ENCODE results near the gene PLPPR3. TPM values are rescaled to one million over a fixed set of nuclear protein-coding genes. Genes with fewer than 3 reads are reported as not detected.

The PLPPR3 gene
- total and polyA plus RNA-seq, 9 of the 15 experiments (the other 6 are each of a cell fraction or from before 2014, with no cell fraction given) = 0.01 to 48.2 (median 8.6) TPM

- TF ChIP-seq MLX (CRISPR knock-in tag; conservative IDR thresholded peaks at IDR 0.05) (no peak), HCFC1 (IDR thresholded peaks at IDR 0.05; ENCODE audit: low read depth, low read length) (no peak), ZNF146 (CRISPR knock-in tag; IDR thresholded peaks at IDR 0.05; ENCODE audit: unreplicated experiment) (no peak), ZNF589 (CRISPR knock-in tag; IDR thresholded peaks at IDR 0.05; ENCODE audit: low read depth) (no peak), SRSF7 (optimal IDR thresholded peaks at IDR 0.05; ENCODE audit: low read depth, low read length) (no peak), U2AF2 (optimal IDR thresholded peaks at IDR 0.05; ENCODE audit: low read depth, low read length) (no peak), ZNF23 (CRISPR knock-in tag; IDR thresholded peaks at IDR 0.05) (no peak), HINFP (tag; conservative IDR thresholded peaks at IDR 0.05; ENCODE audit: low read depth) (no peak), ELK3 (CRISPR knock-in tag; IDR thresholded peaks at IDR 0.05) (no peak), GTF2B (IDR thresholded peaks at IDR 0.05; ENCODE audit: extremely low read depth, insufficient read length) (no peak), FOXJ2 (tag; IDR thresholded peaks at IDR 0.05) (no peak), EZH2 (IDR thresholded peaks at IDR 0.05; ENCODE audit: borderline replicate concordance, low read depth, low read length) (no peak), HSF4 (CRISPR knock-in tag; IDR thresholded peaks at IDR 0.05; ENCODE audit: borderline replicate concordance) (no peak), L3MBTL2 (IDR thresholded peaks at IDR 0.05) (peak; percentile 97), SMARCC2 (IDR thresholded peaks at IDR 0.05; ENCODE audit: low read depth) (no peak), OTX1 (CRISPR knock-in tag; IDR thresholded peaks at IDR 0.05) (no peak), MLLT1 (IDR thresholded peaks at IDR 0.05) (no peak), KLF13 (tag; IDR thresholded peaks at IDR 0.05; ENCODE audit: borderline replicate concordance, low read depth) (no peak), ELF1 (tag; IDR thresholded peaks at IDR 0.05) (no peak), ZNF133 (CRISPR knock-in tag; IDR thresholded peaks at IDR 0.05) (no peak)
Measured at GRCh38 chr19:843180-843835, 21.6 kb upstream of the PLPPR3 start (continued).

Data from K562 (cell line).